ENCODE results near the gene ZNF785. TPM values are rescaled to one million over a fixed set of nuclear protein-coding genes. Genes with fewer than 3 reads are reported as not detected.

ZNF785 gene
- total RNA-seq, 1 experiment from 2014 or later = 18.8 TPM

DNA sequence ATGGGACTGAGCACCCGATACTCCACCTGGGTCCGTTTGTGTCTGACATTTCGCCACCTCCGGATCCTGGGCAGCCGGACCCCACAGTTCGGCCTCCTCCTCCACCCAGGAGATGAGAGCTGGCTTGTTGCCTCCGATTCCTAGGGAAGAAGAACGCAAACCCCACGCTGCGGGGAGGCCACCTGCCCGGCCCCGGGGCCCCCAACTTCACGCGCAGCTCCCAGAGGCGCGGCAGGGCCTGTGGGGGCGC is 27.9 kb downstream of the ZNF785 start:
- H3K4ac ChIP-seq (ENCODE audit: low read depth, low read length) = no peak overlapping the region
- WGBS (ENCODE audit: extremely low coverage, insufficient read length, low lambda C conversion rate) = no CpG with 5 or more reads among the region's 17 CpGs
- Mint-ChIP-seq H3K36me3 (ENCODE audit: insufficient read depth in 1 of 3, low read depth in 3 of 3) (peaks cover 5 to 29% (median 25%) of the 10 kb centered on the region in 3 experiments), H3K27ac (no peak overlapping the region), H3K4me1 (peaks cover 14 to 29% of the 10 kb centered on the region in 2 experiments), H3K4me3 (peak overlapping the region; percentile 73 to 86), H3K27me3 (ENCODE audit: low read depth) (no peaks in the 10 kb centered on the region), H3K9me3 (no peaks in the 10 kb centered on the region)
- H2BK12ac ChIP-seq (ENCODE audit: insufficient read length, low read depth, low read length) = no peak overlapping the region
- no peak overlapping the region for H2BK120ac ChIP-seq (ENCODE audit: low read depth, low read length, poor library complexity, severe bottlenecking)
- H2BK5ac ChIP-seq (ENCODE audit: insufficient read length, low read length) = no peak overlapping the region
- H3K18ac ChIP-seq (ENCODE audit: insufficient read length, low read depth, low read length) = no peak overlapping the region
- H3K23me2 ChIP-seq (ENCODE audit: insufficient read length, low read depth, low read length, poor library complexity, severe bottlenecking) = peaks cover 8% of the 10 kb centered on the region
- H3K27me3 ChIP-seq (ENCODE audit: insufficient read depth, low read length) = no peaks in the 10 kb centered on the region
- H2AK5ac ChIP-seq (ENCODE audit: insufficient read length, low read length) = no peak overlapping the region
- H3K14ac ChIP-seq (ENCODE audit: insufficient read depth, low read length) = peak overlapping the region; percentile 3; the same call in 1 of the 2 replicates
- no peak overlapping the region for H3K56ac ChIP-seq (ENCODE audit: insufficient read length, low read depth, low read length)
- H4K20me1 ChIP-seq (ENCODE audit: control insufficient read depth, insufficient read depth, insufficient read length) = no peaks in the 10 kb centered on the region
- H3K4me1 ChIP-seq (ENCODE audit: insufficient read depth, low read length) = no peaks in the 10 kb centered on the region; the same call in 1 of the 2 replicates
- H3K79me2 ChIP-seq (ENCODE audit: insufficient read depth, low read length) = no peaks in the 10 kb centered on the region
- H3K79me1 ChIP-seq (ENCODE audit: insufficient read depth, low read depth, low read length, poor library complexity, severe bottlenecking) = no peaks in the 10 kb centered on the region
- peak overlapping the region; percentile 16 for H3K9ac ChIP-seq (ENCODE audit: extremely low read depth, insufficient read length, low read length)
- H4K5ac ChIP-seq (ENCODE audit: insufficient read length, low read depth, low read length) = no peak overlapping the region
- no peak overlapping the region for H2BK20ac ChIP-seq (ENCODE audit: low read depth, low read length, poor library complexity, severe bottlenecking)
- H2AFZ ChIP-seq (ENCODE audit: low read length) = no peak overlapping the region
- no peak for DNase-seq
- no peak overlapping the region for H3T11ph ChIP-seq (ENCODE audit: low read length)
- no peak overlapping the region for H3K23ac ChIP-seq (ENCODE audit: insufficient read length, low read depth, low read length)
- H2BK15ac ChIP-seq (ENCODE audit: low read depth, low read length) = no peak overlapping the region
- H3K4me2 ChIP-seq (ENCODE audit: insufficient read depth, insufficient read length, low read length) = peak overlapping the region; percentile 87
- no peak; the same call in 2 of the 3 replicates for TF ChIP-seq CTCF (conservative IDR thresholded peaks at IDR 0.05)
- no peaks in the 10 kb centered on the region for H3K9me3 ChIP-seq (ENCODE audit: control insufficient read depth, low read depth, low read length)
- H4K91ac ChIP-seq (ENCODE audit: insufficient read length, low read depth, low read length) = no peak overlapping the region
- H3K27ac ChIP-seq (ENCODE audit: insufficient read length, low read depth, low read length) = no peak overlapping the region
- no peak overlapping the region for H4K8ac ChIP-seq (replicated peaks; ENCODE audit: insufficient read length, low read depth, low read length)
